Epidermal melanocyte (primary cell): ENCODE results near the gene EPHB2.

Source experiments
- DNase-seq: peaks from one replicate; pipeline ENCODE4 v3.0.0; 2011; ENCODE audit warnings: low spot score; ENCODE audit not compliant: insufficient read length

EPHB2 gene

GRCh38 chr1:22749919-22750684 lies 39.5 kb downstream of the EPHB2 start:
- DNase-seq = no peak

GRCh38 chr1:22750685-22751051 lies 40.0 kb downstream of the EPHB2 start:
- no peak for DNase-seq

GRCh38 chr1:22751124-22751531 lies 40.5 kb downstream of the EPHB2 start:
- DNase-seq = no peak

- DNase-seq = no peak
These were observed 41.7 kb downstream of the EPHB2 start for GRCh38 chr1:22752339-22752738.

GRCh38 chr1:22753481-22753971 lies 42.9 kb downstream of the EPHB2 start:
- no peak for DNase-seq

GRCh38 chr1:22754106-22754768 lies 43.6 kb downstream of the EPHB2 start:
- DNase-seq = no peak

- no peak for DNase-seq
These were observed 44.2 kb downstream of the EPHB2 start for GRCh38 chr1:22754824-22755223.

GRCh38 chr1:22755641-22756040 lies 45.0 kb downstream of the EPHB2 start:
- no peak for DNase-seq

GRCh38 chr1:22756125-22756735 lies 45.6 kb downstream of the EPHB2 start:
- no peak for DNase-seq

- DNase-seq = no peak
These were observed 49.8 kb downstream of the EPHB2 start for GRCh38 chr1:22760455-22760854.

- DNase-seq = no peak
These were observed 50.5 kb downstream of the EPHB2 start for GRCh38 chr1:22761101-22761500.

- no peak for DNase-seq
These were observed 51.2 kb downstream of the EPHB2 start for GRCh38 chr1:22761821-22762220.

GRCh38 chr1:22763487-22764200 lies 53.0 kb downstream of the EPHB2 start:
- DNase-seq = no peak

- no peak for DNase-seq
These were observed 57.2 kb downstream of the EPHB2 start for GRCh38 chr1:22767852-22768251.

- no peak for DNase-seq
These were observed 59.3 kb downstream of the EPHB2 start for GRCh38 chr1:22769932-22770331.

- no peak for DNase-seq
These were observed 61.4 kb downstream of the EPHB2 start for GRCh38 chr1:22772014-22772413.

- no peak for DNase-seq
These were observed 63.6 kb downstream of the EPHB2 start for GRCh38 chr1:22773981-22774832.

GRCh38 chr1:22774833-22775182 lies 64.2 kb downstream of the EPHB2 start:
- no peak for DNase-seq

- DNase-seq = no peak
These were observed 64.8 kb downstream of the EPHB2 start for GRCh38 chr1:22775478-22775877.

GRCh38 chr1:22776035-22776613 lies 65.5 kb downstream of the EPHB2 start:
- DNase-seq = no peak
